Stimulated activated CD4-positive, alpha-beta T cell treated with anti-CD3 and anti-CD28 coated beads, Interleukin-2, amount 100 ng/mL, for 4 hours (primary cell): ENCODE results near the gene PCDHGA11.
"Not testable (repeated sequence)": the region's sequence is repeated elsewhere in the genome, so short reads cannot be mapped to it uniquely, and the experiment has no call there.

Source experiments
- DNase-seq: peaks from one replicate; pipeline ENCODE4 v3.0.0-alpha.2; 2020; ENCODE audit warnings: low read depth

The PCDHGA11 gene

DNA sequence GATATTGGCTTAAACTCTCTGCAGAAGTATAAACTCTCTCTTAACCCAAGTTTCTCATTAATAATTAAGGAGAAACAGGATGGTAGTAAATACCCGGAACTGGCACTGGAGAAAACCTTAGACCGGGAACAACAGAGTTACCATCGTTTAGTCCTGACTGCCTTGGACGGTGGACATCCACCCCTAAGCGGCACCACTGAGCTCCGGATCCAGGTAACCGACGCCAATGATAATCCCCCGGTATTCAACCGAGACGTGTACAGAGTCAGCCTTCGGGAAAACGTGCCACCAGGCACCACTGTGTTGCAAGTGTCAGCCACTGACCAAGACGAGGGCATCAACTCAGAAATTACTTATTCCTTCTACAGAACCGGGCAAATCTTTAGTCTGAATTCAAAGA is 22.2 kb upstream of the PCDHGA11 start:
- no peak for DNase-seq

DNA sequence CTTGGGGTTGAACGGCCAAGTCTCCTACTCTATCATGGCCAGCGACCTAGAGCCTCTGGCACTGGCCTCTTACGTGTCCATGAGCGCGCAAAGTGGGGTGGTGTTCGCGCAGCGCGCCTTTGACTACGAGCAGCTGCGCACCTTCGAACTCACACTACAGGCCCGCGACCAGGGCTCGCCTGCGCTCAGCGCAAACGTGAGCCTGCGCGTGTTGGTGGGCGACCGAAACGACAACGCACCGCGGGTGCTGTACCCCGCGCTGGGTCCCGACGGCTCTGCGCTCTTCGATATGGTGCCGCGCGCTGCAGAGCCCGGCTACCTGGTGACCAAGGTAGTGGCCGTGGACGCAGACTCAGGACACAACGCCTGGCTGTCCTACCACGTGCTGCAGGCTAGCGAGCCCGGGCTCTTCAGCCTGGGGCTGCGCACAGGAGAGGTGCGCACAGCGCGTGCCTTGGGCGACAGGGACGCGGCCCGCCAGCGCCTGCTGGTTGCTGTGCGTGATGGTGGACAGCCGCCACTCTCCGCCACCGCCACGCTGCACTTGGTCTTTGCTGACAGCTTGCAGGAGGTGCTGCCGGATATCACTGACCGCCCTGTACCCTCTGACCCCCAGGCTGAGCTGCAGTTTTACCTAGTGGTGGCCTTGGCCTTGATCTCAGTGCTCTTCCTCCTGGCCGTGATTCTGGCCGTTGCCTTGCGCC is 21.1 kb upstream of the PCDHGA11 start:
- no peak for DNase-seq

DNA sequence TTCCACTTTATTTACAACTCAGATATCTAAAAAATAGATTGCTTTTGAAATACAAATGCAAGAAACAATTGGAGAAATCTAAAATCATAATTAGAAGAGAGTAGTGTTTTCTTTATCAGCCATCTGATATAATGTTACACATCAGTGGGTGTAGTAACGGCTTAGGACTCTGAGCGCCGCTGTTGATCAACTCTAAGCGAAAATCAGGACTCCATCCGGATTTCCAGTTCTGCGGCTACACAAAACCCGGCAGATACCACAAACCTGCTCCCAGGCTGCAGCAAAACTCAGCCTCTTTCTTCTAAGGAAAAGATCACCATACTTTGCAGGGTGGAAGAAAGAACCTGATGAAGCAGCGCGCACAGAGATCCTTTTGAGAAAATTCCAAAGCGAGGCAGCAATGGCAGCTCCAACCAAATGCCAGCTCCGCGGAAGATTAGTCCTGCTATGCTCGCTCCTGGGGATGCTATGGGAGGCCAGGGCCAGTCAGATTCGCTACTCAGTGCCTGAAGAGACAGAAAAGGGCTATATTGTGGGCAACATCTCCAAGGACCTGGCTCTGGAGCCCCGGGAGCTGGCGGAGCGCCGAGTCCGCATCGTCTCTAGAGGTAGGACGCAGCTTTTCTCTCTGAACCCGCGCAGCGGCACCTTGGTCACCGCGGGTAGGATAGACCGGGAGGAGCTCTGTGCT is 18.2 kb upstream of the PCDHGA11 start, which contains the start of gene PCDHGA9:
Gene PCDHGA9 (plus strand): TSS at position 226 of the 691 bp plus-strand sequence. CDS start 175 bp downstream, at position 401.
- no peak for DNase-seq

DNA sequence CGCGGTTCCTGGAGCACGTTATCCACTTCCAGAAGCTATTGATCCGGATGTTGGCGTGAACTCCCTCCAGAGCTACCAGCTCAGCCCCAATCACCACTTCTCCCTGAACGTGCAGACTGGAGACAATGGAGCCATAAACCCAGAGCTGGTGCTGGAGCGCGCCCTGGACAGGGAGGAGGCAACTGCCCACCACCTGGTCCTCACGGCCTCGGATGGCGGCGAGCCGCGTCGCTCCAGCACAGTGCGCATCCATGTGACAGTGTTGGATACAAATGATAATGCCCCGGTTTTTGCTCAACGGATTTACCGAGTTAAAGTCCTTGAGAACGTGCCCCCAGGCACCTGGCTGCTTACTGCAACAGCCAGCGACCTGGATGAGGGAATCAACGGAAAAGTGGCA is 17.5 kb upstream of the PCDHGA11 start:
- DNase-seq: no peak

DNA sequence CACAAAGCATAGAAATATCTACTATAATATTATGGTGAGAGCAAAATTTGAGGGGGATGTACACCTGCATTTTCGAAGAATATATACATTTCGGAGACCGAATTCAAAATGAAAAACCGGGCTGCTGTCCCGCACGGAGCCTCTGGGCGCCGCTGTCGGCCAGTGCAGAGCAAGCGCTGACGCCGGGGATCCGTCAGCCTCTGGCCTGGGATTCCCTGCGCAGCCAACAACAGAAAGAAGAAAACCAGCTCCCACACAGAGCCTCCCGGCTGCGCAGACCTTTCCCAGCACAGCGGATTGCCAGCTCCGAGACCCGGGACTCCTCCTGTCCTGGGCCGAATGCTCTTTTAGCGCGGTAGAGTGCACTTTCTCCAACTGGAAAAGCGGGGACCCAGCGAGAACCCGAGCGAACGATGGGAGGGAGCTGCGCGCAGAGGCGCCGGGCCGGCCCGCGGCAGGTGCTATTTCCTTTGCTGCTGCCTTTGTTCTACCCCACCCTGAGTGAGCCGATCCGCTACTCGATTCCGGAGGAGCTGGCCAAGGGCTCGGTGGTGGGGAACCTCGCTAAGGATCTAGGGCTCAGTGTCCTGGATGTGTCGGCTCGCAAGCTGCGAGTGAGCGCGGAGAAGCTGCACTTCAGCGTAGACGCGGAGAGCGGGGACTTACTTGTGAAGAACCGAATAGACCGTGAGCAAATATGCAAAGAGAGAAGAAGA is 12.9 kb upstream of the PCDHGA11 start, which contains the start of gene PCDHGB6:
Gene PCDHGB6 (plus strand): TSS at position 232 of the 716 bp plus-strand sequence. CDS start 182 bp downstream, at position 414.
- not testable (repeated sequence) for DNase-seq

DNA sequence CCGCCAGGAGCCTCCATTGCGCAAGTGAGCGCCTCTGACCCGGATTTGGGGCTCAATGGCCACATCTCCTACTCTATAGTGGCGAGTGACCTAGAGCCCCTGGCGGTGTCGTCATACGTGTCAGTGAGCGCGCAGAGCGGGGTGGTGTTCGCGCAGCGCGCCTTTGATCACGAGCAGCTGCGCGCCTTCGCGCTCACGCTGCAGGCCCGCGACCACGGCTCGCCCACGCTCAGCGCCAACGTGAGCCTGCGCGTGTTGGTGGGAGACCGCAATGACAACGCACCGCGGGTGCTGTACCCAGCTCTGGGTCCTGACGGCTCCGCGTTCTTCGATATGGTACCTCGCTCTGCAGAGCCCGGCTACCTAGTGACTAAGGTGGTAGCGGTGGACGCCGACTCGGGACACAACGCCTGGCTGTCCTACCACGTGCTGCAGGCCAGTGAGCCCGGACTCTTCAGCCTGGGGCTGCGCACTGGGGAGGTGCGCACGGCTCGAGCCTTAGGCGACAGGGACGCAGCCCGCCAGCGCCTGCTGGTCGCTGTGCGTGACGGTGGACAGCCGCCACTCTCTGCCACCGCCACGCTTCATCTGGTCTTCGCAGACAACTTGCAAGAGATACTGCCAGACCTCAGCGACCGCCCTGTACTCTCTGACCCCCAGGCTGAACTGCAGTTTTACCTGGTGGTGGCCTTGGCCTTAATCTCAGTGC is 11.1 kb upstream of the PCDHGA11 start:
- no peak for DNase-seq

DNA sequence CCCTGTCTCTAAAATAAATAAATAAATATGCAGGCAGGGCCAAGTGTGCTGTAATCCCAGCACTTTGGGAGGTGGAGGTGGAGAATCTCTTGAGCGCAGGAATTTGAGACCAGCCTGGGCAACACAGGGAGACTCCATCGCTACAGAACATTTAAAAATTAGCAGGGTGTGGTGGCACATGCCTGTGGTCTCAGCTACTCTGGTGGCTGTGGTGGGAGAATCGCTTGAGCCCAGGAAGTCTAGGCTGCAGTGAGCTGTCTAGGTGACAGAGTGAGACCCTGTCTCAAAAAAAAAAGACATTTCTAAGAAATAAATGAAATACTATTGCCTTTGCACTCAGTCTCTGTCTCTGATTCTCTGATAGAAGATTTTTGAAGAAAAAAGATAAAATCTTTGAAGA is 9.3 kb upstream of the PCDHGA11 start:
- no peak for DNase-seq

DNA sequence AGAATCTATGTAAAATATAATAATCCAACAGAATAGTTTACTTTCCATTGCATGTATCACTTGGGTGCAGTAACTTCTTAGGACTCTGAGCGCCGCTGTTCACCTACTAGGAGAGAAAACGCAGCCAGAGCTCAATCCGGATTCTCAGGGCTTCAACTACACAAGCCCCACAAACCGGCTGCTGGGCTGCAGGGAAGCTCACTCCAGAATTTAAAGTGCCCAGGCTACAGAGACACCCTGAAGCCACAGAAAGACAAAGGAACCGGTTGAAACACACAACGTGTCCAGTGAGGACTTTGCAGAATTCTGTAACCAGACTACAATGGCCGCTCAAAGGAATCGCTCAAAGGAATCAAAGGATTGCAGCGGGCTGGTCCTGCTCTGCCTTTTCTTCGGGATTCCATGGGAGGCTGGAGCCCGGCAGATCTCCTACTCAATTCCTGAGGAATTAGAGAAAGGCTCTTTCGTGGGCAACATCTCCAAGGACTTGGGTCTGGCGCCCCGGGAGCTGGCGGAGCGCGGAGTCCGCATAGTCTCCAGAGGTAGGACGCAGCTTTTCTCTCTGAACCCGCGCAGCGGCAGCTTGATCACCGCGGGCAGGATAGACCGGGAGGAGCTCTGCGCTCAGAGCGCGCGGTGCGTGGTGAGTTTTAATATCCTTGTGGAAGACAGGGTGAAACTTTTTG is 7.9 kb upstream of the PCDHGA11 start, which contains the start of gene PCDHGA10:
Gene PCDHGA10 (plus strand): TSS at position 134 of the 686 bp plus-strand sequence. CDS start 189 bp downstream, at position 323.
- no peak for DNase-seq

DNA sequence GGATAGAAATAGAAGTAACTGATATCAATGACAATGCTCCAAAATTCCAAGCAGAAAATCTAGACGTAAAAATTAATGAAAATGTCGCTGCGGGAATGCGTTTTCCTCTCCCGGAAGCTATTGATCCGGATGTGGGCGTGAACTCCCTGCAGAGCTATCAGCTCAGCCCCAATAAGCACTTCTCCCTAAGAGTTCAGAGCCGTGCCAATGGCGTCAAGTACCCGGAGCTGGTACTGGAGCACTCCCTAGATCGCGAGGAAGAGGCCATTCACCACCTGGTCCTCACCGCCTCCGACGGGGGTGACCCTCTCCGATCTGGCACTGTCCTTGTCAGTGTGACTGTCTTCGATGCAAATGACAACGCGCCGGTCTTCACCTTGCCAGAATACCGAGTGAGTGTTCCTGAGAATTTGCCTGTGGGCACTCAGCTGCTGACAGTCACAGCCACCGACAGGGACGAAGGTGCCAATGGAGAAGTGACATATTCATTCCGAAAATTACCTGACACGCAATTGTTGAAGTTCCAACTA is 7.2 kb upstream of the PCDHGA11 start:
- no peak for DNase-seq

DNA sequence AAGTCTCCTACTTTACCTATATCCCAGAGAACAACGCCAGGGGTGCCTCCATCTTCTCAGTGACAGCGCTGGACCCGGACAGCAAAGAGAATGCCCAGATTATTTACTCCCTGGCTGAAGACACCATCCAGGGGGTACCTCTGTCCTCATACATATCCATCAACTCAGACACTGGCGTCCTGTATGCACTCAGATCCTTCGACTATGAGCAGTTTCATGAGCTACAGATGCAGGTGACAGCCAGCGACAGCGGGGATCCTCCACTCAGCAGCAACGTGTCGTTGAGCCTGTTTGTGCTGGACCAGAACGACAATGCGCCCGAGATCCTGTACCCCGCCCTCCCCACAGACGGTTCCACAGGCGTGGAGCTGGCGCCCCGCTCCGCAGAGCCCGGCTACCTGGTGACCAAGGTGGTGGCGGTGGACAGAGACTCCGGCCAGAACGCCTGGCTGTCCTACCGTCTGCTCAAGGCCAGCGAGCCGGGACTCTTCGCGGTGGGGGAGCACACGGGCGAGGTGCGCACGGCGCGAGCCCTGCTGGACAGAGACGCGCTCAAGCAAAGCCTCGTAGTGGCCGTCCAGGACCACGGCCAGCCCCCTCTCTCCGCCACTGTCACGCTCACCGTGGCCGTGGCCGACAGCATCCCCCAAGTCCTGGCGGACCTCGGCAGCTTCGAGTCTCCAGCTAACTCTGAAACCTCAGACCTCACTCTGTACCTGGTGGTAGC is 6.1 kb upstream of the PCDHGA11 start:
- DNase-seq: not testable (repeated sequence)

DNA sequence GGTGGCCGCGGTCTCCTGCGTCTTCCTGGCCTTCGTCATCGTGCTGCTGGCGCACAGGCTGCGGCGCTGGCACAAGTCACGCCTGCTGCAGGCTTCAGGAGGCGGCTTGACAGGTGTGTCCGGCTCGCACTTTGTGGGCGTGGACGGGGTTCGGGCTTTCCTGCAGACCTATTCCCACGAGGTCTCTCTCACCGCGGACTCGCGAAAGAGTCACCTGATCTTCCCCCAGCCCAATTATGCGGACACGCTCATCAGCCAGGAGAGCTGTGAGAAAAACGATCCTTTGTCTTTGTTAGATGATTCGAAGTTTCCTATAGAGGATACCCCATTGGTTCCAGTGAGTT is 5.6 kb upstream of the PCDHGA11 start:
- DNase-seq: not testable (repeated sequence)

DNA sequence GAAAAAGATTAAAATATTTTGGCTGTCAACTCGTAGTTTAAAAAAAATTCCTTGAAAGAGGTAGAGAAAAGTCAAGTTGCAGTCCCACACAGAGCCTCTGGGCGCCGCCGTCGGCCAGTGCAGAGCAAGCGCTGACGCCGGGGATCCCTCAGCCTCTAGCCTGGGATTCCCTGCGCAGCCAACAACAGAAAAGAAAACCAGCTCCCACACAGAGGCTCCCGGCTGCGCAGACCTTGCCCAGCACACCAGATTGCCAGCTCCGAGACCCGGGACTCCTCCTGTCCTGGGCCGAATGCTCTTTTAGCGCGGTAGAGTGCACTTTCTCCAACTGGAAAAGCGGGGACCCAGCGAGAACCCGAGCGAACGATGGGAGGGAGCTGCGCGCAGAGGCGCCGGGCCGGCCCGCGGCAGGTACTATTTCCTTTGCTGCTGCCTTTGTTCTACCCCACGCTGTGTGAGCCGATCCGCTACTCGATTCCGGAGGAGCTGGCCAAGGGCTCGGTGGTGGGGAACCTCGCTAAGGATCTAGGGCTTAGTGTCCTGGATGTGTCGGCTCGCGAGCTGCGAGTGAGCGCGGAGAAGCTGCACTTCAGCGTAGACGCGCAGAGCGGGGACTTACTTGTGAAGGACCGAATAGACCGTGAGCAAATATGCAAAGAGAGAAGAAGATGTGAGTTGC is 3.2 kb upstream of the PCDHGA11 start, which contains the start of gene PCDHGB7:
Gene PCDHGB7 (plus strand): TSS at position 184 of the 679 bp plus-strand sequence. CDS start 183 bp downstream, at position 367.
- DNase-seq: not testable (repeated sequence)

DNA sequence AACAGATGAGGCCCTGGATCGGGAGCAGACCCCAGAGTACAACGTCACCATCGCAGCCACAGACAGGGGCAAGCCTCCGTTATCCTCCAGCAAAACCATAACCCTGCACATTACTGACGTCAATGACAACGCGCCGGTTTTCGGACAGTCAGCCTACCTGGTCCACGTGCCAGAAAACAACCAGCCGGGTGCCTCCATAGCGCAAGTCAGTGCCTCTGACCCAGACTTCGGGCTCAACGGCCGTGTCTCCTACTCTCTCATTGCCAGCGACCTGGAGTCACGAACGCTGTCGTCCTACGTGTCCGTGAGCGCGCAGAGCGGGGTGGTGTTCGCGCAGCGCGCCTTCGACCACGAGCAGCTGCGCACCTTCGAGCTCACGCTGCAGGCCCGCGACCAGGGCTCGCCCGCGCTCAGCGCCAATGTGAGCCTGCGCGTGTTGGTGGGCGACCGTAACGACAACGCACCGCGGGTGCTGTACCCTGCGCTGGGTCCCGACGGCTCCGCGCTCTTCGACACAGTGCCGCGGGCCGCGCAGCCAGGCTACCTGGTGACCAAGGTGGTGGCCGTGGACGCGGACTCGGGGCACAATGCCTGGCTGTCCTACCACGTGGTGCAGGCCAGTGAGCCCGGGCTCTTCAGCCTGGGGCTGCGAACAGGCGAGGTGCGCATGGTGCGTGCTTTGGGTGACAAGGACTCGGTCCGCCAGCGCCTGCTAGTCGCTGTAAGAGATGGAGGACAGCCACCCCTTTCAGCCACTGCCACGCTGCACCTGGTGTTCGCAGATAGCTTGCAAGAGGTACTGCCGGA is 1.6 kb upstream of the PCDHGA11 start:
- no peak for DNase-seq

DNA sequence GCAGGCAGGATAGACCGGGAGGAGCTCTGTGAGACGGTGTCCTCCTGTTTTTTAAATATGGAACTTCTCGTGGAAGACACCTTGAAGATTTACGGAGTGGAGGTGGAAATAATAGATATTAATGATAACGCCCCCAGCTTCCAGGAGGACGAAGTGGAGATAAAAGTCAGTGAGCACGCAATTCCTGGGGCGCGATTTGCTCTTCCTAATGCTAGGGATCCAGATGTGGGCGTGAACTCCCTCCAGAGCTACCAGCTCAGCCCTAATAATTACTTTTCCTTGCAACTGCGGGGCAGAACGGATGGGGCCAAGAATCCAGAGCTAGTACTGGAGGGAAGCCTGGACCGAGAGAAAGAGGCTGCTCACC is 621 bp downstream of the PCDHGA11 start:
- DNase-seq: no peak

DNA sequence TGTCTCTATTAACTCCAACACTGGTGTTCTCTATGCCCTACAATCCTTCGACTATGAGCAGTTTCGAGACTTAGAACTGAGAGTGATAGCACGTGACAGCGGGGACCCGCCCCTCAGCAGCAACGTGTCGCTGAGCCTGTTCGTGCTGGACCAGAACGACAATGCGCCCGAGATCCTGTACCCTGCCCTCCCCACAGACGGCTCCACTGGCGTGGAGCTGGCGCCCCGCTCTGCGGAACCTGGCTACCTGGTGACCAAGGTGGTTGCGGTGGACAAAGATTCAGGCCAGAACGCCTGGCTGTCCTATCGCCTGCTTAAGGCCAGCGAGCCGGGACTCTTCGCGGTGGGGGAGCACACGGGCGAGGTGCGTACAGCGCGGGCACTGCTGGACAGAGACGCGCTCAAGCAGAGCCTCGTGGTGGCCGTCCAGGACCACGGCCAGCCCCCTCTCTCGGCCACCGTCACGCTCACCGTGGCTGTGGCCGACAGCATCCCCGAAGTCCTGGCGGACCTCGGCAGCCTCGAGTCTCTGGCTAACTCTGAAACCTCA is 2.0 kb downstream of the PCDHGA11 start:
- DNase-seq: no peak

DNA sequence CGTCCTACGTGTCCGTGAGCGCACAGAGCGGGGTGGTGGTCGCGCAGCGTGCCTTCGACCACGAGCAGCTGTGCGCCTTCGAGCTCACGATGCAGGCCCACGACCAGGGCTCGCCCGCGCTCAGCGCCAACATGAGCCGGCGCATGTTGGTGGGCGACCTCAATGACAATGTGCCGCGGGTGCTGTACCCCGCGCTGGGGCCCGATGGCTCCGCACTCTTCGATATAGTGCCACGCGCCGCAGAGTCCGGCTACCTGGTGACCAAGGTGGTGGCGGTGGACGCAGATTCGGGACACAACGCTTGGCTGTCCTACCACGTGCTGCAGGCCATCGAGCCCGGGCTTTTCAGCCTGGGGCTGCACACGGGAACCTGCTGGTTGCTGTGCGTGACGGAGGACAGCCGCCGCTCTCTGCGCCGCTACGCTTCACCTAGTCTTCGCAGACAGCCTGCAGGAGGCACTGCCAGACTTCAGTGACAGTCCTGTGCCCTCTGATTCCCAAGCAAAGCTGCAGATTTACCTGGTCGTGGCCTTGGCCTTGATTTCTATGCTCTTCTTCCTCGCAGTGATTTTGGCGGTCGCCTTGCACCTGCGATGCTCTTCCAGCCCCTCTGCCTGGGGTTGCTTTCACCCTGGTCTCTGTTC is 7.1 kb downstream of the PCDHGA11 start:
- no peak for DNase-seq

DNA sequence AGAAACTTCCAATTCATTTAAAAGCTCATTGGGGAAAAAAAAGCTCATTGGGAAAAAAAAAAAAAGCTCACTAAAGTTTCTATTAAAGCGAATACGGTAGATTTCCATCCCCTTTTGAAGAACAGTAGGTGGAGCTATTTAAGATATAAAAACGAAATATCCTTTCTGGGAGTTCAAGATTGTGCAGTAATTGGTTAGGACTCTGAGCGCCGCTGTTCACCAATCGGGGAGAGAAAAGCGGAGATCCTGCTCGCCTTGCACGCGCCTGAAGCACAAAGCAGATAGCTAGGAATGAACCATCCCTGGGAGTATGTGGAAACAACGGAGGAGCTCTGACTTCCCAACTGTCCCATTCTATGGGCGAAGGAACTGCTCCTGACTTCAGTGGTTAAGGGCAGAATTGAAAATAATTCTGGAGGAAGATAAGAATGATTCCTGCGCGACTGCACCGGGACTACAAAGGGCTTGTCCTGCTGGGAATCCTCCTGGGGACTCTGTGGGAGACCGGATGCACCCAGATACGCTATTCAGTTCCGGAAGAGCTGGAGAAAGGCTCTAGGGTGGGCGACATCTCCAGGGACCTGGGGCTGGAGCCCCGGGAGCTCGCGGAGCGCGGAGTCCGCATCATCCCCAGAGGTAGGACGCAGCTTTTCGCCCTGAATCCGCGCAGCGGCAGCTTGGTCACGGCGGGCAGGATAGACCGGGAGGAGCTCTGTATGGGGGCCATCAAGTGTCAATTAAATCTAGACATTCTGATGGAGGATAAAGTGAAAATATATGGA is 9.7 kb downstream of the PCDHGA11 start, which contains the start of gene PCDHGA12:
Gene PCDHGA12 (plus strand): TSS at position 176 of the 782 bp plus-strand sequence. CDS start 253 bp downstream, at position 429.
- DNase-seq: no peak
